ENCODE measurements around the gene CCDC150. TPM values are rescaled to one million over a fixed set of nuclear protein-coding genes. Genes with fewer than 3 reads are reported as not detected.
"Not testable (repeated sequence)": the region's sequence is repeated elsewhere in the genome, so short reads cannot be mapped to it uniquely, and the experiment has no call there.

Gene CCDC150
- total RNA-seq, 1 donor from 2014 or later, result 17.8 TPM

- no peak for DNase-seq (ENCODE audit: low spot score)
- H3K4me1 Mint-ChIP-seq (ENCODE audit: low read depth), result no peaks in the 10 kb centered on the region
- no peak overlapping the region for H3K27ac Mint-ChIP-seq
- no peak overlapping the region for H3K4me3 Mint-ChIP-seq (ENCODE audit: low read depth)
- intact Hi-C loops (cut with micrococcal nuclease), result no loop called here
- no peaks in the 10 kb centered on the region for H3K9me3 Mint-ChIP-seq
- peaks cover 2% of the 10 kb centered on the region for H3K36me3 Mint-ChIP-seq (ENCODE audit: low read depth)
- no peaks in the 10 kb centered on the region for H3K27me3 Mint-ChIP-seq (ENCODE audit: low read depth)
Measured at GRCh38 chr2:196696423-196697079, 57.0 kb downstream of the CCDC150 start.

GRCh38 chr2:196697825-196698224, 58.3 kb downstream of the CCDC150 start:
- Mint-ChIP-seq H3K36me3 (ENCODE audit: low read depth) (peaks cover 3% of the 10 kb centered on the region), H3K9me3 (no peaks in the 10 kb centered on the region), H3K27ac (no peak overlapping the region), H3K27me3 (ENCODE audit: low read depth) (no peaks in the 10 kb centered on the region), H3K4me3 (ENCODE audit: low read depth) (no peak overlapping the region), H3K4me1 (ENCODE audit: low read depth) (no peaks in the 10 kb centered on the region)
- intact Hi-C loops (cut with micrococcal nuclease), result no loop called here
- DNase-seq (ENCODE audit: low spot score), result no peak

GRCh38 chr2:196702641-196703040, 63.1 kb downstream of the CCDC150 start:
- Mint-ChIP-seq H3K4me3 (ENCODE audit: low read depth) (no peak overlapping the region), H3K4me1 (ENCODE audit: low read depth) (peaks cover 2% of the 10 kb centered on the region), H3K27ac (no peak overlapping the region), H3K9me3 (no peaks in the 10 kb centered on the region), H3K36me3 (ENCODE audit: low read depth) (peaks cover 6% of the 10 kb centered on the region), H3K27me3 (ENCODE audit: low read depth) (no peaks in the 10 kb centered on the region)
- no peak for DNase-seq (ENCODE audit: low spot score)
- intact Hi-C loops (cut with micrococcal nuclease), result no loop called here

- no peaks in the 10 kb centered on the region for H3K9me3 Mint-ChIP-seq
- DNase-seq (ENCODE audit: low spot score), result no peak
- peaks cover 6% of the 10 kb centered on the region for H3K36me3 Mint-ChIP-seq (ENCODE audit: low read depth)
- H3K27me3 Mint-ChIP-seq (ENCODE audit: low read depth), result no peaks in the 10 kb centered on the region
- no peak overlapping the region for H3K27ac Mint-ChIP-seq
- no peak overlapping the region for H3K4me3 Mint-ChIP-seq (ENCODE audit: low read depth)
- intact Hi-C loops (cut with micrococcal nuclease), result no loop called here
- H3K4me1 Mint-ChIP-seq (ENCODE audit: low read depth), result peaks cover 2% of the 10 kb centered on the region
Measured at GRCh38 chr2:196703695-196704094, 64.2 kb downstream of the CCDC150 start.

- H3K27me3 Mint-ChIP-seq (ENCODE audit: low read depth); H3K27ac Mint-ChIP-seq; H3K36me3 Mint-ChIP-seq (ENCODE audit: low read depth); H3K4me3 Mint-ChIP-seq (ENCODE audit: low read depth); intact Hi-C loops (cut with micrococcal nuclease); H3K9me3 Mint-ChIP-seq; H3K4me1 Mint-ChIP-seq (ENCODE audit: low read depth); DNase-seq (ENCODE audit: low spot score): not testable (repeated sequence)
Measured at GRCh38 chr2:196710056-196710455, 70.5 kb downstream of the CCDC150 start.

- peaks cover 3% of the 10 kb centered on the region for H3K9me3 Mint-ChIP-seq
- H3K4me3 Mint-ChIP-seq (ENCODE audit: low read depth), result no peak overlapping the region
- no peak overlapping the region for H3K27ac Mint-ChIP-seq
- no peaks in the 10 kb centered on the region for H3K27me3 Mint-ChIP-seq (ENCODE audit: low read depth)
- no peaks in the 10 kb centered on the region for H3K36me3 Mint-ChIP-seq (ENCODE audit: low read depth)
- intact Hi-C loops (cut with micrococcal nuclease), result no loop called here
- no peak for DNase-seq (ENCODE audit: low spot score)
- H3K4me1 Mint-ChIP-seq (ENCODE audit: low read depth), result no peaks in the 10 kb centered on the region
Measured at GRCh38 chr2:196711625-196712024, 72.1 kb downstream of the CCDC150 start.

GRCh38 chr2:196712867-196713266, 73.4 kb downstream of the CCDC150 start:
- H3K4me1 Mint-ChIP-seq (ENCODE audit: low read depth), result no peaks in the 10 kb centered on the region
- H3K36me3 Mint-ChIP-seq (ENCODE audit: low read depth), result no peaks in the 10 kb centered on the region
- no peak overlapping the region for H3K27ac Mint-ChIP-seq
- peaks cover 3% of the 10 kb centered on the region for H3K9me3 Mint-ChIP-seq
- H3K4me3 Mint-ChIP-seq (ENCODE audit: low read depth), result no peak overlapping the region
- intact Hi-C loops (cut with micrococcal nuclease), result no loop called here
- DNase-seq (ENCODE audit: low spot score), result no peak
- no peaks in the 10 kb centered on the region for H3K27me3 Mint-ChIP-seq (ENCODE audit: low read depth)

GRCh38 chr2:196718419-196719109, 79.0 kb downstream of the CCDC150 start:
- intact Hi-C loops (cut with micrococcal nuclease), result no loop called here
- Mint-ChIP-seq H3K9me3 (no peaks in the 10 kb centered on the region), H3K4me3 (ENCODE audit: low read depth) (no peak overlapping the region), H3K4me1 (ENCODE audit: low read depth) (peaks cover 2% of the 10 kb centered on the region), H3K27ac (no peak overlapping the region), H3K27me3 (ENCODE audit: low read depth) (no peaks in the 10 kb centered on the region), H3K36me3 (ENCODE audit: low read depth) (peaks cover 10% of the 10 kb centered on the region)
- DNase-seq (ENCODE audit: low spot score), result no peak

GRCh38 chr2:196719110-196719872, 79.8 kb downstream of the CCDC150 start:
- intact Hi-C loops (cut with micrococcal nuclease), result no loop called here
- H3K36me3 Mint-ChIP-seq (ENCODE audit: low read depth), result peaks cover 12% of the 10 kb centered on the region
- no peak for DNase-seq (ENCODE audit: low spot score)
- no peaks in the 10 kb centered on the region for H3K9me3 Mint-ChIP-seq
- no peaks in the 10 kb centered on the region for H3K27me3 Mint-ChIP-seq (ENCODE audit: low read depth)
- no peak overlapping the region for H3K27ac Mint-ChIP-seq
- no peak overlapping the region for H3K4me3 Mint-ChIP-seq (ENCODE audit: low read depth)
- H3K4me1 Mint-ChIP-seq (ENCODE audit: low read depth), result peaks cover 4% of the 10 kb centered on the region

- H3K4me1 Mint-ChIP-seq (ENCODE audit: low read depth), result peaks cover 9% of the 10 kb centered on the region
Measured at GRCh38 chr2:196723571-196723970, 84.1 kb downstream of the CCDC150 start.

GRCh38 chr2:196725218-196725617, 85.7 kb downstream of the CCDC150 start:
- Mint-ChIP-seq H3K9me3 (no peaks in the 10 kb centered on the region), H3K27me3 (ENCODE audit: low read depth) (no peaks in the 10 kb centered on the region), H3K36me3 (ENCODE audit: low read depth) (peaks cover 17% of the 10 kb centered on the region), H3K4me3 (ENCODE audit: low read depth) (no peak overlapping the region), H3K4me1 (ENCODE audit: low read depth) (peaks cover 9% of the 10 kb centered on the region), H3K27ac (no peak overlapping the region)
- intact Hi-C loops (cut with micrococcal nuclease), result no loop called here
- DNase-seq (ENCODE audit: low spot score), result no peak

More at GRCh38 chr2:196723571-196723970, 84.1 kb downstream of the CCDC150 start:
- H3K4me3 Mint-ChIP-seq (ENCODE audit: low read depth), result no peak overlapping the region
- H3K27ac Mint-ChIP-seq, result no peak overlapping the region
- H3K36me3 Mint-ChIP-seq (ENCODE audit: low read depth), result peaks cover 17% of the 10 kb centered on the region
- intact Hi-C loops (cut with micrococcal nuclease), result no loop called here
- DNase-seq (ENCODE audit: low spot score), result no peak
- H3K27me3 Mint-ChIP-seq (ENCODE audit: low read depth), result no peaks in the 10 kb centered on the region
- no peaks in the 10 kb centered on the region for H3K9me3 Mint-ChIP-seq

GRCh38 chr2:196725882-196726281, 86.4 kb downstream of the CCDC150 start:
- intact Hi-C loops (cut with micrococcal nuclease), result no loop called here
- Mint-ChIP-seq H3K27ac (no peak overlapping the region), H3K9me3 (no peaks in the 10 kb centered on the region), H3K36me3 (ENCODE audit: low read depth) (peaks cover 18% of the 10 kb centered on the region), H3K4me3 (ENCODE audit: low read depth) (no peak overlapping the region), H3K27me3 (ENCODE audit: low read depth) (no peaks in the 10 kb centered on the region), H3K4me1 (ENCODE audit: low read depth) (peaks cover 9% of the 10 kb centered on the region)
- DNase-seq (ENCODE audit: low spot score), result no peak

GRCh38 chr2:196729418-196729817, 89.9 kb downstream of the CCDC150 start:
- peaks cover 5% of the 10 kb centered on the region for H3K9me3 Mint-ChIP-seq
- no peak overlapping the region for H3K4me3 Mint-ChIP-seq (ENCODE audit: low read depth)
- H3K27ac Mint-ChIP-seq, result no peak overlapping the region
- intact Hi-C loops (cut with micrococcal nuclease), result no loop called here
- no peaks in the 10 kb centered on the region for H3K27me3 Mint-ChIP-seq (ENCODE audit: low read depth)
- H3K36me3 Mint-ChIP-seq (ENCODE audit: low read depth), result peaks cover 39% of the 10 kb centered on the region
- H3K4me1 Mint-ChIP-seq (ENCODE audit: low read depth), result peaks cover 5% of the 10 kb centered on the region
- DNase-seq (ENCODE audit: low spot score), result no peak
